ENCODE measurements around the gene TMEM129.

Gene TMEM129

GRCh38 chr4:1744552-1744951 is 23.4 kb upstream of the TMEM129 start:
- no peak for DNase-seq

DNA sequence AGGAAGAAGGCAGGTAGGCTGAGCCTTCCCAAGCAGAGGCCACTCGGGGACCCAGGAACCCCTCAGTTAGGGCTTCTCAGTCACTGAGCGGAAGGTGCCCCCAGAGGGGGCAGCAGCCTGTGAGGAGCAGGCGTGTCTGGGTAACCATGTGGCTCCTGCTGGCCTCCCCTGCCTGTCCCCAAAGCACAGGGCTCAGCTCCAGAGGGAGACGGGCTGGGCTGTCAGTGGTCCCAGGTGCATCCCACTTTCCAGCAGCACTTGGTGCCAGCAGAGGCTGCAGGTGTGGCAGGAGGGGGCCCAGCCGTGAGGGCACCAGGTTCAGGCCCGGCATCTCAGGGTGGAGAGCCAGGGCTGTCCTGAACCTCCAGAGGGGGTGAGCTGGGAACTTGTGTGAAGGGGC is 22.9 kb upstream of the TMEM129 start:
- no peak for DNase-seq

DNA sequence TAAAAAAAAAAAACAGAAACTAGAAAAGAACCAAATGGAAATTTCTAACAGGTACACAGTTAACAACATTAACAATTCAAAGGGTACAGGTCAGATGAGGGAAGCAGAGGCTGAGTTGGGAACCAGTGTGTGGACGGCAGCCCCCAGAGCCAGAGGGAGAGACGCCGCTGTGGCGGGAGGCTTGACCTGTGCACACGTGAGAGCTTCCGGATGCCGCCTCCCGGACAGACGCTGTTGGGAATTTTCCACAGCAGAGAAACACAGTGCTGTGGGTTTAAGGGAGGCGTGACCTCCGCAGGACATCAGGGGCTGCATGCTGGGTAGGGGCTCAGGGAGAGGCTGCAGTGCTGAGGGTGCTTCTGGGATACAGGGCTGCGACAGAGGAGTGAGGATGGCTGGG is 22.4 kb upstream of the TMEM129 start:
- no peak for DNase-seq

GRCh38 chr4:1741208-1741607 is 20.1 kb upstream of the TMEM129 start:
- no peak for DNase-seq

DNA sequence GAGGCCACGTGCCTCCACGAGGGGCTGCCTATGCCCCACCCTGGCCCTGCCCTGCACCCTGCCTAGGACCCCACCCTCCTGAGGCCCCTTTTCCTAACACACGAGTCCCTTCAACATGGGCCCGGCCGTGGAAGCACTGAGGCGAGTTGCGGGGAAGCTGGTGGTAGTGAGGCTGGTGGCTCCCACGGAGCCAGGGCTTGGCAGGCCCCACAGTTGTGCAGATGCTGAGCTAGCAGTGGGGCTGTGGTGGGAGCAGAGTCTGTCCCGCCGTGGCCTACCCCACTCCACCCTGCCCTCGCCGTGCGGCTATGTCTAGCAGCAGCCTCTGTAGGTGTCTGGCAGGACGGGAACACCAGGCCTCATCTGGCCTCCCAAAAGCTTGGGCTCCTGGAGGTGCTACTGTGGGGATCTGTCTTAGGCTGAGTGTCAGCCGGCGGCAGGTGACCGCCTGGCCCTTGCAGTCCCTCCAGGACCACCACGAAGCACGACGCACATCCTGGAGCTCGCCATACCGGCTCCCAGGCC is 19.0 kb upstream of the TMEM129 start:
- no peak for DNase-seq

- DNase-seq, result no peak
These were observed 18.2 kb upstream of the TMEM129 start for GRCh38 chr4:1739358-1739757.

- DNase-seq, result no peak
These were observed 17.3 kb upstream of the TMEM129 start for GRCh38 chr4:1738410-1738809.

DNA sequence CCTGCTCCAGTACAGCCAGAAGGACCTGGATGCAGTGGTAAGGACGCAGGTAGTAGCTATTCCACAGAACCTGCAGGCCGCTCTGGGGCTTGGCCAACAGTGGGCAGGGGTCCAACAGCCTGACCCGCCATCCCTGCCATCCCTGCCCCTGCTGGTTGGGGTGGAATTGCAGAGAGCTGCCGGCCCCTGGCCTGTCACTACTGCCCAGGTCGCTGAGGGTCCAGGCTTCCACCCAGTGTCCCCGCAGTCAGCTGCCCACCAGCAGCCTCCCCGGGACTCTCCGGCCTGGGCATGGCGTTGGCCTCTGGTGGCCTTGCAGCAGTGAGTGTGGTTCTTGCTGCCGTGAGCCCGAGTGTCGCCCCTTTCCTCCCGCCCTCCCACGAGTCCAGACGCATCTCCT is 16.5 kb upstream of the TMEM129 start:
- DNase-seq, result no peak

GRCh38 chr4:1736812-1737211 is 15.7 kb upstream of the TMEM129 start:
- no peak for DNase-seq

- no peak for DNase-seq
These were observed 14.1 kb upstream of the TMEM129 start for GRCh38 chr4:1735215-1735614.

GRCh38 chr4:1732911-1733310 is 11.8 kb upstream of the TMEM129 start:
- DNase-seq, result no peak

GRCh38 chr4:1731180-1731579 is 10.1 kb upstream of the TMEM129 start:
- no peak for DNase-seq

GRCh38 chr4:1730532-1731135 is 9.5 kb upstream of the TMEM129 start:
- DNase-seq, result no peak

- no peak for DNase-seq
These were observed 7.2 kb upstream of the TMEM129 start for GRCh38 chr4:1728061-1728980.

- no peak for DNase-seq
These were observed 6.3 kb upstream of the TMEM129 start for GRCh38 chr4:1727117-1728031.

DNA sequence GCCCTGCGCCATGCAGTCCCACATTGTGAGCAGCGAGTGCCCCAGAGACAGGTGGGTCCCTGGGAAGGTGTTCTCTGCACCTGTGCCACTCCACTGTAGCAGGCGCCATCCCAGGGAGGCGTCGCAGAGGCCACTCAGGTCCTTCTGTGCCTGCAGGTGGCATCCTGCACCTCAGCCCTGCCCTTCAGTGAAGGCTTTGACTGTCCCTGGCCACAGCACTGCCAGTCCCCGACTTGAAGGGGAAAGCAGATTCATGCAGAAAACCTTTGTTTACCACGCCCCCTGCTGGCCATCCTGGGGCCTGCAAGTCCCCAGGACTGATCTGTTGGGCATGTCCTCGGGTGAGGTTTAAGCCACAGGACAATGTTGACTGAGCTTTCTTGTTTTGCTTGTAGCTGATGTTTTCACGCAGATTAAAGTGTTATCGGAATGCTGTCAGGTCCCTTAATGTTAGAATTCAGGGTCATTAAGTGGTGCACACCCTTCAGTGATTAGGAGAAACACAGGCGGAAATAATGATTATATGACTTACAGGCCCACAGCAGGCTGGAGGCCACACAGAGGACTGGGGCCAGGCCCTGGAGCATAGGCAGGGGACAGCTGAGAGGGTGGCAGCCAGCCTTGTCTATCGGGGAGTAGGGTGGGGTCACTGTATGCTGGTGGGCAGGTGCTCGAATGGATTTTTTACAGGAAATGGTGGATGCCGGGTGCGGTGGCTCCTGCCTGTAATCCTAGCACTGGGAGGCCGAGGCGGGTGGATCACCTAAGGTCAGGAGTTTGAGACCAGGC is 5.2 kb upstream of the TMEM129 start:
- peak; percentile 66 for DNase-seq

GRCh38 chr4:1725521-1725920 is 4.4 kb upstream of the TMEM129 start:
- DNase-seq, result no peak

DNA sequence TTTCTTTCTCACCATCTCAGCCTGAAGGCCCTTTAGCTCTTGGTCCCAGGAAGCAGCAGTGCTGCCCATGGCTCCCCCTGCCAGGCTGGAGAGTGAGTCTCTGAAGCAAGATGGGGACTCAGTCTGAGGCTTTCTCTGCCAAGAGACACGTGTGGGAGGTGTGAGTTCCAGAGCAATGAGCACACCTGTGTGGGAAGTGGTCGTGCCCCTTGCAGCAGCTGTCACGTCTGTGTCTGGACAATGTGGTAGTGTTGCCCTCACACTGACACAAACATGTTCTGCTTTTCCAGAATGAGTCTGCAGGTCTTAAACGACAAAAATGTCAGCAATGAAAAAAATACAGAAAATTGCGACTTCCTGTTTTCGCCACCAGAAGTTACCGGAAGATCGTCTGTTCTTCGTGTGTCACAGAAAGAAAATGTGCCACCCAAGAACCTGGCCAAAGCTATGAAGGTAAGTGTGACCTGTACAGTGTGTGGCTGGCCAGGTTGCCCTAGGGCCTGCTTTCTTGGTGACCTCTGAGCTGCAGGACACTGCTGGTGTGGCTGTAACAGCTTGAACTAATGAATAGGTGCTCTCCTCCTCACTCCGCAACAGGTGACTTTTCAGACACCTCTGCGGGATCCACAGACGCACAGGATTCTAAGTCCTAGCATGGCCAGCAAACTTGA is 2.1 kb upstream of the TMEM129 start:
- no peak for DNase-seq

- DNase-seq, result no peak
These were observed 1.5 kb upstream of the TMEM129 start for GRCh38 chr4:1722551-1723118.

DNA sequence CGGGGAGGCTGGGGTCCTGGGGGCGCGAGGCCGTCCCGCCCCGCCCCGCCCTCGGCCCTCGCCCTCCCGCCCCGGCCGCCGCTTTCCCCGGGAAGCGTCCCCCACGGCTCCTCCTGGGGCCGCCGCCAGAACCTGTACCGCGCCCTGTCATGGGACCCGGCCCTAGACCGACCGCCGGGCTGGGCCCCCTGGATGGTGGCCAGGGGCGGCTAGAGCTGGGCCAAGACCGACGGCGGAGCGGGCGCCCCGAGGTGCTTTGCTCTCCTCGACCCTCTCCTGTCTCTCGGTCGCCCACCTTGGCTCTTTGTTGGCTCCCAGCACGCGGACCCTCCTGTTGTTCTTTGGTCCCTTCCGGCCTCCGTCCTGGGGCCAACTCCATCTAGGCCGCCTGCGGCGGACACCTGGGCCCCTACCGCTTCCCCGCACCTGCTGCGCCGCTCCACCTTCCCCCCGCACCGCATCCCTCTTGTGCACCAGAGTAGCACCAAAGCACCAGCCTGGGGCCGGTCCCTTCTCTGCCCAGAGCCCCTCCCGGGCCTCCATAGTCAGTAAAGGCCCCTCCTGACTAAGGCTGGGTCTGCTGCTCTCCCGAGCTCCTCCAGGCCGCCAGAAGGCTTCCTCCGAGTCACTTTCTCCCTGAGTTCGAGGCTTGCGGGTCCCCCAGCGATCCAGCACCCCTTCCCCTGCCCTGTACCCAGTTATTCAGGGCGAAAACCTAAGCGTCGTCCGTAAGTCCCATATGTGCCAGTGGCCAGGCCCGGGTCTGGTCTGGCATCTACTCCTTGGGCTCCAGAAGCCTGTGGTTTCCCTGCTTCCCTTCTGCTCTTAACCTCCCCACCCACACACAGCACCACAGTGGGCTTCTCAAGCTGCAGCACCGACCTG is 785 bp upstream of the TMEM129 start:
- no peak for DNase-seq

All from NK-92 treated with Interleukin-12 subunit alpha and Interleukin-12 subunit beta, amount 100 ng/mL, for 24 hours (cell line).